ENCODE measurements around the gene TBC1D16.

Gene TBC1D16

GRCh38 chr17:79919862-79920720 lies 115.6 kb downstream of the TBC1D16 start:
- in situ Hi-C loops (cut with HindIII; ENCODE audit: low sequenced_read_pairs): no loop called here

DNA sequence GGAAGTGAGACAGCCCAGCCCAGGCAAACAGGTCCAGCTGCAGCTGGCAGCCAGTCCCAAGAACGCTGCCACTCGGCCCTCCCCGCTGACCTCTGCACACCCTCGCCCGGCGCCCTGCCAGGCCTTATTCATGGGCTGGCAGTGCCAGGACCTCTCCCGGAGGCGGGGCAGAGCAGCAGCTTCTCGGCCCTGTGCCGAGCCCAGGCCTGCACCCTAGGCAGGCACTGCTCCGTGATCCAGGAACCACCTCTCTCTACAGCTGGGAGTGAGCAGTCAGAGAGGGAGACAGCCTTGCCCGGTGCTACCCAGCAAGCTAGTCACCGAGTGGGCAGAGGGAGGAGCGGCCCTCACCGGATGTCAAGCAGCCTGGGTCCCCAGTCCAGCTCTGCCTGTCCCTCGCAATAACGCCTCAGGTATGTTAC lies 116.5 kb downstream of the TBC1D16 start:
- in situ Hi-C loops (cut with HindIII; ENCODE audit: low sequenced_read_pairs): no loop called here

GRCh38 chr17:79918581-79919163 lies 117.0 kb downstream of the TBC1D16 start:
- in situ Hi-C loops (cut with HindIII; ENCODE audit: low sequenced_read_pairs): no loop called here

DNA sequence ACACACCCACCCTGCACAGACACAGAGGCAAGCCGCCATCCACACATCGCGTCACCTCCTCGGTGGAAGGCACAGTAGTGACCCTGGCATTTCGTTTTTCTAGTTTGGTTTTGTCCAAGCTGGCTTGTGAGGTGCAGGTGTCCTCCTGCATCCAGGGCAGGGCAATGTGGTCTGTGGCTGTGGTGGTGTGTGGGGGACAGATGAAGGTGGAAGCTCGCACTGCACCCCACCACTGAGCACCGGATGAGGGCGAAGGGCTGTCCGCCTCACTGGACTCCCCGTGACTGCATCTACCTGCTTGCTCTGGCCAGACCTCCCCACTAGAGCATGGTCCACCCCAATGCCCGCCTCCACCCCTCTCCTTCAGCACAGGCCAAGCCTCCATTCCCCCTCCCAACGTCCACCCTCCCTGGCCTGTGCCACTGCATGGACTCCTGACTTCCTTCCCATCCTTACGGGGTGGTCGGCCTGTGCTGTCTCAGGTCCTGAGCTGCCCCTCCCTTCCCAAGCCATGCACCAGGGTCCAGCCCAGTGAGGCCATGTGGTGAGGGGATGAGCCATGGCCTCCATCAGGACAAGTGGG lies 117.7 kb downstream of the TBC1D16 start:
- in situ Hi-C loops (cut with HindIII; ENCODE audit: low sequenced_read_pairs): no loop called here

GRCh38 chr17:79916991-79917901 lies 118.4 kb downstream of the TBC1D16 start:
- in situ Hi-C loops (cut with HindIII; ENCODE audit: low sequenced_read_pairs): no loop called here

DNA sequence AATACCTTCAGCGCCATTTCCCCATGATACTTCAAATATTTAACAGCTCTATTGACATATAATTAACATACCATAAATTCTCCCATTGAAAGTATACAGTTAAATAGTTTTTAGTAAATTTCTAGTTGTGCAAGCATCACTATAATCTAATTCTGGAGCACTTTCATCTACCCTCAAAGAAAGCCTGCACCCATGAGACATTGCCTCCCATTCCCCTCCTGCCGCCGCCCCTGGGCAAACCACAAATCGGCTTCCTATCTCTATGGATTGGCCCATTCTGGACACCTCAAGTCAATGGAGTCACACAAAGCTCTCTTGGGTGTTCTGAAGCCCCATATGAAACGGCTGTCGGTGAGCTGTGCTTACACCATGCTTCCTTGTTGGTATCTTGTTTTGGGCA lies 119.2 kb downstream of the TBC1D16 start:
- in situ Hi-C loops (cut with HindIII; ENCODE audit: low sequenced_read_pairs): no loop called here

DNA sequence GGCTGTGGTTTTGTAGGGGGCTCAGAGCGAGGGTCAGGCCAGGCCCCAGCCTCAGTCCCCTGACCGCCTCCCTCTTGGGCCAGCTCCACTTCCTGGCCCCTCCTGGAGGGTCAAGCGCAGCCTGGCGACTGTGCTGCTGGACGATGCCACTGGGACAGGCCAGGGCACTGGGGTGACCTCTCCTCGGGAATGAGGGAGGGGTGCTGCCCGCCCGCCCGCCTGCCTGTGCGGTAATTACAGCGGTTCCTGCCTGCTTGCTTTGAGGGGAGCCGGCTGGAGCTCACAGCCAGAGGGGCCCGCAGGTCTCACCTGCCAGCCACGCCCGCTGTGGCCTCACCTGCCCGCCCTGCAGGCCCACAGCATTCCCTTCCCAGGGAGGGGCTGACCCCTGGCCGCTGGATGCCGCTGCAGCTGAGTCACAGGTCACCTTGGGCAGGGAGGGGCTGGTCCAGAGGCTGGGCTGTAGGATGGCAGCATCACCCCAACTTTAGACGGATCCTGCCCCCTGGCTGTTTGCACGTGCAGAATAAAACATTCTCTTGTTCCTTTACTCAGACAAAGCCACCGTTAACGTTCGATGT lies 119.7 kb downstream of the TBC1D16 start:
- in situ Hi-C loops (cut with HindIII; ENCODE audit: low sequenced_read_pairs): no loop called here

DNA sequence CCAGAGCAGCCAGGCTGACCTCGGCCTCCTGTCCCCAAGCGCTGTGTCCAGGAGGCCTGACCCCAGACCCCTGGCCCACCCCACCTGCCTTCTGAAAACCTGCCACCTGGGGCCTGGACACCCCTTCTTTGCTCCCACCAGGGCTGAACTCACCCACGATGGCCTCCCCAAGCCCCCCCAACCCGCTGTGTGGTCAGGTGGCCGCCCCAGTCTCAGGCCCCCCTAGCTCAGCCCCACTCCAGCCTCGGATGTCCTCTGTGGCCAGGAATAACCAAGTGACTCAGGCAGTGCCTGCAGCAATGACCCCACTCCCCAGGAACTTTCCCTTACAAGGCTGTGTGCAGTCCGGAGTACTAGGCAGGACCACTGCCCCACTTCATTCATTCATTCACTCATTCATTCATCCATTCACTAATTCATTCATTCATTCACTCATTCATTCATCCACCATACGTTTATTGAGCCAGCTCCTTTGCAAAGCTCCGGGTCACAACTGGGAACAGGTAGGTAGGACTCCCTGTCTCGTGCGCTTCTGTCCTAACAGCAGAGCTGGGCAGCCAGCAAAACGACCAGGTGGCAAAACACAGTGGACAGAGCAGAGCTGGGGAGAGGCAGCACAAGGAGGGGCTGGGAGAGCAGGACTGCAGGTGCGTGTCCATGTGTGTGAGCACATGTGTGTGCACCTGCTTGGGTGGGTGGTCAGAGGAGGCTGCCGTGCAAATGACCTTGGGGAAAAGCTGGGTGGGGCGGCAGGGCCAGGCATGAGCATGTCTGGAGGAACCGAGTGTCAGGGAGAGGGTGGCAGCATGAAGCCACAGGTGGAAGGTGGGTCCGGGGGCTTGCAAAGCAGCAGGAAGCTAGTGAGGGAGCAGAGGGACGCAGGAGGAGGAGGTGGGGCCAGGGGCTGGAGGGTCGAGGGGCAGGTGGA lies 120.6 kb downstream of the TBC1D16 start:
- in situ Hi-C loops (cut with HindIII; ENCODE audit: low sequenced_read_pairs): no loop called here

GRCh38 chr17:79913896-79914812 lies 121.5 kb downstream of the TBC1D16 start:
- in situ Hi-C loops (cut with HindIII; ENCODE audit: low sequenced_read_pairs): no loop called here

GRCh38 chr17:79913451-79913850 lies 122.2 kb downstream of the TBC1D16 start:
- in situ Hi-C loops (cut with HindIII; ENCODE audit: low sequenced_read_pairs): no loop called here

DNA sequence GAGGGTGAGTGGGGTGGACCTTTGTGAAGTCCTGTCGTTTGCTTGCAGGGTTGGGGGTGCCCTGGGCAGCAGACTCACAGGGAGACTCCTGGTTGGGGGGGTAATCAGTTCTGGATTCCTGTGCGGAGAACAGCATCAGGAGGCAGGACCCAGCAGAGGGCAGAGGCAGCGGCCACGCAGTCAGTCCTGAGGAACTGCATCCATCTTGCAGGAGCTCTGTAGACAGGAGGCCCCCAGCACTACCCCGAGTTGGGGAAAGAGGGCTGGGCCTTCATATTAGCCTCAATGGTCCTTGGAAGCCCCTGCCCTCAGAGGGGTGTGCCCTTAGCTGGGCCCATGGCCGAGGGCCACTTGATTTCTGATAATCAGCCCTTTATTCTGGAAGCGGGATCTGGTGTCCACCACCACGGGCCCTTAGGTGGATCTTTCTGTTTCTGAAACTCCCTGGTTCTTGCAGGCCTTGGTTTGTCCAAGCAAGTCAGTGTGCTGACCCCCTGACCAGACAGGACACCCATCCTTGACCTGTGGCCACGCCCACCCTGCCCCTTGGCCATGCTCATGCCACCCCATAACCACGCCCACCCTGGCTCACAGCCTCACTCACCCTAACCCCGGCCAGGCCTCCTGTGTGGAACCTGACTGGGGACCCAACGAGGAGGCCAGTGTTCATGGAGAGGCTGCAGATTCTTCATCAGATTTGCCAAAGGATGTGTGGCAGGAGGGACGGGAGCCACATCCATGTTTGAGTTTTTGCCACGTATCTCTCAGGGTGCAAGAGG lies 122.9 kb downstream of the TBC1D16 start:
- in situ Hi-C loops (cut with HindIII; ENCODE audit: low sequenced_read_pairs): no loop called here

DNA sequence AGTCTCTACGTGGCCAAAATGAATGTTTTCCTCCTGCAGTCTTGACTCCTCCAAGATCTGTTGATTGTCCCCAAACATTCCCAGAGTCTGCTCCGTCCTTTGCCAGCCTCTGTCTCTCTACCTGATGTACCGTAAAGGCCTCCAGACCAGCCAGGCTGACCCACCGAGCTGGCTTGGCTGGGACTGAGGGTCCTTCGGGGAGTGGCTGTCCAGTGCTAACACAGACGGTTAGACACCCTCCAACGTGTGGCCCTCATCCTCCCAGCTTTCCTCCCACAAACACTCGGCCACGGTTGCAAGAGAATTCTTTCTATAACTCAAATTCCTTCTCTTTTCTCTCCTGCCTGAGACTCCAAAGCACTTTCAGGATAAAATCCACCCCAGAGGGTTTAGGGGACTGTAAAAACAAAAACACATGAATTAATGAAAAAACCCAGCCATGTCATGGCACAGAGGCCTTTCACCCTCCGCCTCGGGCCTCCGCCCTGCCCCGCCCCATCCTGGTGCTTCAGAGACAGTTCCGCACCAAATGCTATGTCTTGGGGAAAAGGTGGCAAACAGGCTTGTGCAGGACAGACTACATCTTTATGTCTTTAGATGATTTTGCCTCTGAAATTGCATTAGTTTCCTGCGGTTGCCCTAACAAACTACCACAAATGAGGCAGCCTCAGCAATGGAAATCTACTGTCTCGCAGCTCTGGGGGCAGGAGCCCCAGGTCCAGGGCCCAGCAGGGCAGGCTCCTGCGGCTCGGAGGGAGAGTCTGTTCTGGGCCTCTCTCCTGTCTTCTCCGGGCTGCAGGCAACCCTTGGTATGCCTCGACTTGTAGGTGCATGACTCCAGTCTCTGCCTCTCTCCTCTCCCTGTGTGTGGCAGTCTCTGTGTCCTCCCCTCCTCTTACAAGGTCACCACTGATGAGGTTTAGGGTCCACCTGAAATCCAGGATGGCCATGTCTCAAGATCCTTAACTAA lies 124.0 kb downstream of the TBC1D16 start:
- in situ Hi-C loops (cut with HindIII; ENCODE audit: low sequenced_read_pairs): no loop called here

DNA sequence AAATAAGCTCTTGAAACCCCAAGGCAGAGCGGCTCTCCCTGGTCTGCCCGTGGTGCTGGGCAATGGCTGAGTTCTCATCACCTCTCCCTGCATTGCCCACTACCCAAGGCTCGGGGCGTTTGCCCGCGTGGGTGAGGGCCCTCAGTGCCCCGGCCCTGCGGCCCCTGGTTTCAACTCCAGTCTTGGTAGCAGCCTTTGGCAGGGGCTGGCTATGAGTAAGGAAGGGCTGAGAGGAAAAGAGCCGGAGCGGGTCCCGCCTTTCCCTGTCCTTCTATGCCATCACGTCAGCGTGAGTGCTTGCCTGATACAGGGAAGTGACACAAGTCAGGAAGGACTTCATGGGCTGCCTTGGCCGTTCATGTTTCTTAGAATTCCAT lies 124.7 kb downstream of the TBC1D16 start:
- in situ Hi-C loops (cut with HindIII; ENCODE audit: low sequenced_read_pairs): no loop called here

DNA sequence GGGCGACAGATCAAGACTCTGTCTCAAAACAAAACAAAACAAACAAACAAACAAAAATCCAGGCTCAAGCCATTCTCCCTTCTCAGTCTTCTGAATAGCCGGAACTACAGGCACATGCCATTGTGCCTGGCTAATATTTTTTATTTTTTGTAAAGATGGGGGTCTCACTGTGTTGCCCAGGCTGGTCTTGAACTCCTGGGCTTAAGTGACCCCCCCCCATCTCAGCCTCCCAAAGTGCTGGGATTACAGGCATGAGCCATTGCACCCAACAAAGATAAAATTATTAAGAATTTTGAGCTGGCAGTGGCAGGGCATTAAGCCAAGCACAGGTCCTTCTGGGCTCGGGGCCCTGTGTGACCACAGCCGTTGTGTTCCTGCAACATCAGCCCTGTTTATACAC lies 126.6 kb downstream of the TBC1D16 start:
- in situ Hi-C loops (cut with HindIII; ENCODE audit: low sequenced_read_pairs): no loop called here

GRCh38 chr17:79907850-79908249 lies 127.8 kb downstream of the TBC1D16 start:
- in situ Hi-C loops (cut with HindIII; ENCODE audit: low sequenced_read_pairs): no loop called here

DNA sequence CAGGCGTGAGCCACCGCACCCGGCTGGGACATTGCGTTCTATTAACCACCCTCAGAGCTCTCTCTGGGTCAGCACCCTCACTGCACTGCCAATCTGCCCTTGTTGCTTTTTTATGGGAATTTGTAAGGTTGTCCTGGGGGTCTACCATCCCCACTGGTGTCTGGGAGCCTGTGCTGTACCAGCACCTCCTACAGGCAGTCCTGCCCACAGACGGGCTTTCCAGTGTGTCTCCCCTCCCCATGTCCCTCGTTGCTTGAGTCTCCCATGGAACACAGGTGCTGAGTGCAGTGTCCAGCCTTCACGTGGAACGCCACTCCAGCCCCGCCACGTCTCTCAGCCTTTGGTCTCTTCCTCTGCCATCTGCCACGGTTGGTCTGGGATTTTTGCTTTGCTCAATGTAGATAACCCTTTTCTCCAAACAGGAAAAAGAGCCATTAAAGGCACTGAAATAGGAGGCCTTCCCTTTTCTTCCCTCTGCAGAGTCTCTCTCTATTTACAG lies 128.4 kb downstream of the TBC1D16 start:
- in situ Hi-C loops (cut with HindIII; ENCODE audit: low sequenced_read_pairs): no loop called here

DNA sequence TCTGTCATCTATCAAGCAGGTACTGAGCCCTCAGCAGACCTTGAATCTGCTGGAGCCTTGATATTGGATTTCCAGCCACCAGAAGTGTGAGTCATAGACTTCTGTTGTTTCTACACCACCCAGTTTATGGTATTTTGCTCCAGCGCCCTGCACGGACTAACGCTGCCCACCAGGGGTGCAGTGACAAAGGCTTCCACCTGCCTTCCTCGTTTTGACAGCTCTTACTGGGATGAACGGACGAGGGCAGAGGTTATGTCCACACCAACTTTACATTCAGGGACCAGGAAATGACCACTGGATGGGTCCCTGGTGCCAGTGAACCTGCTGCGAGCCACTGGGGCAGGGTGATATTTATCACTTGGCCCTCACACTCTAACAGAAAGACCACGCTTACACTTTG lies 129.8 kb downstream of the TBC1D16 start:
- in situ Hi-C loops (cut with HindIII; ENCODE audit: low sequenced_read_pairs): no loop called here
